ENCODE data around the gene GAPDHS.

The GAPDHS gene

DNA sequence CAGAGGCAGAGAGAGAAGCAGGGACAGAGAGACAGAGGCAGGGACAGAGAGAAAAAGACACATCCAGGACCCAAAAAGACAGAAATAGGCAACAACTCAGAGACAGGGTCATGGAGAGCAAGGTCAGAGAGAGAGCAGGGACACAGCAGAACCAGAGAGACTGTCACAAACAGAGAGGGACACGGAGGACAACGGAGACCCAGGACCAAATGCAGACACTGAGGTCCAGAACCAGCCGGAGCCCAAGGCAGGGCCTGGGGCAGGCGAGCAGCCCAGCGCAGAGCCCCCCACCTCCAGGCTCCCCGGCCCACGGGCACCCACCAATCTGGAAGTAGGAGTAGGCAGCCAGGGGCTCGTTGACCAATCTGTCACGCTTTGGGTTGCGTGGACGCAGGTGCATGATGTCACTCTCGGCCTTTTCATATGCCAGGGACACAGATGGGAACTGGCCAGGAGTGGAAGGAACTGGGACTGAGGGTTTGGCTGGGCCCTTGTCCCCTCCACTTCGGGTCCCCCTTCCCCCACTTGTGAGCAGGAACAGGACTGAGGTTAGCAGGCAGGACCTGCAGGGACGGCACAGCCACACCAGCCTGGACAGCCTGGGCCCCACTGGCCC is 20.2 kb downstream of the GAPDHS start:
- FAIRE-seq (no peak), DNase-seq (ENCODE audit: insufficient read length) (no peak)
- no peak for TF ChIP-seq POLR2AphosphoS5 (IDR thresholded peaks at IDR 0.05; ENCODE audit: low read depth, low read length)
- no peak for TF ChIP-seq POLR2A (IDR thresholded peaks at IDR 0.05; ENCODE audit: low read depth, low read length)

DNA sequence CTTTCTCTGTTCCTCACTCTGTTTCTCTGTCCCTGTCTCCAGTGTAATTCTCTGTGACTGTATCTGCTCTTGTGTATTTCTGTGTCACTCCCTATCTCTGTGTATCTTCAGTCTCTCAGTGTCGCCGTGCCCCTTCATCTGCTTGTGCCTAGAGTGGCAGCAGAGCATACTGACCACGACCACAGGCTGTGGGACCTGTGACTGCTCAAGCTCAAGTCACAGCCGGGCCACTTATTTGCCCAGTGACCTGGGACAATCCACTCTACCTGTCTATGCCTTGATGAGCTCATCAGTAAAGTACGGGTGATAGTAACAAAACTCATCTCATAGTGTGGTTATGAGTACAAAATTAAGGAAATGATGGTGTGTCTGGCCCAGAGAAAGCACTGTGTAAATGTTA is 20.8 kb downstream of the GAPDHS start:
- DNase-seq (ENCODE audit: insufficient read length): no peak
- FAIRE-seq: no peak
- TF ChIP-seq POLR2AphosphoS5 (IDR thresholded peaks at IDR 0.05; ENCODE audit: low read depth, low read length) (no peak), POLR2A (IDR thresholded peaks at IDR 0.05; ENCODE audit: low read depth, low read length) (no peak), TAF1 (IDR thresholded peaks at IDR 0.05; ENCODE audit: borderline replicate concordance, low read depth, low read length) (no peak)

DNA sequence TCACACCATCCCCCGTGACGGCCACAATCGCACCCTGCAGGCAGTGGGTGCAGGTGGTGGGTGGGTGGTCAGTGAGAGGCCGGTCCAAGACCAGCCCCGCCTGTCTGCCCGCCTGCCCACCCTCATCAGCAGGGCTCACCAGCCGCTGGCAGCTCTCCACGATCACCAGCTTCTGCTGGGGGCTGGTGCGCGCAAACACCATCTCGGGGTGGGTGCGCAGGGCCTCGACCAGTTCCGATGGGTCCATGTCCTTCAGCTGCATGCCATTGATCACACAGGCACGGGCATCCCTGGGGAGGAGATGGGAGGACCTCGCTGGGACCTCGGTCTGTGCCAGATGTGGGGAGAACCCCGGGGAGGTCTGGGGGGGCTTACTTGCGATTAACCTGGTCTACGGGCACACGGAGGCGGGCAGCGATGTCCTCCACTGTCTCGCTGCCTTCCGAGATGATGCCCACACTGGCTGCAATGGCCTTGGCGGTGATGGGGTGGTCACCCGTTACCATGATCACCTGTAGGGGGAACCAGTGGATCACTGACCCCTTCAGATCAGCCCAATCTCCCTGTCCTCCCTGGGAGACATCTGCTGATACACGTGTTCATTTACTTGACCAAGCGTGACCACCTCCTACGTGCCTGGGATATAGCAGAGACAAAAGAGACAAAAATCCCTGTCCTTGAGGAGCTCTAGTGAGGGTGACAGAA is 22.2 kb downstream of the GAPDHS start:
- TF ChIP-seq POLR2A (IDR thresholded peaks at IDR 0.05; ENCODE audit: low read depth, low read length) (no peak), TAF1 (IDR thresholded peaks at IDR 0.05; ENCODE audit: borderline replicate concordance, low read depth, low read length) (no peak), POLR2AphosphoS5 (IDR thresholded peaks at IDR 0.05; ENCODE audit: low read depth, low read length) (no peak)
- no peak for DNase-seq (ENCODE audit: insufficient read length)
- no peak for FAIRE-seq

DNA sequence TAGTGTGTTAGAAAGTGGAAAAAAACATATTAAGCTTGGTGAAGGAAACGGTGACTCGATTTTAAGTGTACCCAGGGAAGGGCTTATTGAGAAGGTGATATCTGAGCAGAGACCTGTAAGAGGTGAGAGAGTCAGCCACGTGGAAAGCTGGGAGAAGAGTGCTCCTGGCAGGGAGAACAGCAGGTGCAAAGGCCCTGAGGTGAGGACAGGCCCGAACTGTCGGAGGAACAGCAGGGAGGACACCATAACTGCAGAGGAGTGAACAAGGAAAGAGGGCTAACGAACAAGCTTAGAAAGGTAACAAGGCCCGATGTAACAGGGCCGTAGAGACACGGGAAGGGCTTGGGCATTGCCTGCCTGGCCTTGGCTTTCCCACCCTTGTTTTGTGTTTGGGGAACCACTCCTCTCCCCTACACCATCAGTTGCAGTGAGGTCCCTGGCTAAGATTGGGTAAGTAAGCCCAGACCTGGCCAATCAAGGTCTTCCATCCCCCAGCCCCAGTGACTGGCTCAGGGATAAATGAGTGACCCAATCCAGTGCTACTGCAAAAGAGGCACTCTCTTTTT is 22.9 kb downstream of the GAPDHS start:
- no peak for DNase-seq (ENCODE audit: insufficient read length)
- TF ChIP-seq POLR2A (IDR thresholded peaks at IDR 0.05; ENCODE audit: low read depth, low read length) (no peak), TAF1 (IDR thresholded peaks at IDR 0.05; ENCODE audit: borderline replicate concordance, low read depth, low read length) (no peak), POLR2AphosphoS5 (IDR thresholded peaks at IDR 0.05; ENCODE audit: low read depth, low read length) (no peak)
- FAIRE-seq: no peak

DNA sequence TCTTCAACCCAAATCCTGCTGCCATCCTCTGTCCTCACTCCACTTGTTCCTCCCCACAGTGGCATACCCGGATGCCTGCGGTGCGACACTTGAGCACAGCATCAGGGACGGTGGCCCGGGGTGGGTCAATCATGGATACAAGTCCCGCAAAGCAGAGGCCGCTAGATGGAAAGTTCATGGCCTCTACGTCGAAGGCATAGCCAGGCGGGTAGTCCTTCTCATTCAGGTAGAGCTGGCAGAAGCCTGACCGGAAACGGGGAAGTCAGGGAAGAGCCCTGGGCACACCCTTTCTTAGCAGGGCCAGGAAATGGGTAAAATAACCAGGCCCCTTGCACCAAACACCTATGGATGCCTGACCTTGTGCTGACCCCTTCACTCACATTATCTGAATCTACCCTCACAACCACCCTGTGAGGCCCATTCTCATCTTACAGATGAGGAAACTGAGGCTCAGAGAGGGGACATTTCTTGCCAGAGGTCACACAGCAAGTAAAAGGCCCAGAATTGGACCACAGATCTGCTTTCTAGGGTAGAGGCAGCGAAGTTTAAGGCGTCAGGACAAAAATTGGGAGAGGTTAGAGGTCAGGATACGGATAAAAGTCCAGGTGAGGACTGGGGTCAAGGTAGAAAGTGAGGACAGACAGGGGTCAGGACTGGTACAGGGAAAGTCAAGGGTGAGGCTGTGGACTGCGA is 23.7 kb downstream of the GAPDHS start:
- FAIRE-seq (no peak), DNase-seq (ENCODE audit: insufficient read length) (no peak)
- TF ChIP-seq TAF1 (IDR thresholded peaks at IDR 0.05; ENCODE audit: borderline replicate concordance, low read depth, low read length): no peak
- TF ChIP-seq POLR2AphosphoS5 (IDR thresholded peaks at IDR 0.05; ENCODE audit: low read depth, low read length): no peak
- no peak for TF ChIP-seq POLR2A (IDR thresholded peaks at IDR 0.05; ENCODE audit: low read depth, low read length)

DNA sequence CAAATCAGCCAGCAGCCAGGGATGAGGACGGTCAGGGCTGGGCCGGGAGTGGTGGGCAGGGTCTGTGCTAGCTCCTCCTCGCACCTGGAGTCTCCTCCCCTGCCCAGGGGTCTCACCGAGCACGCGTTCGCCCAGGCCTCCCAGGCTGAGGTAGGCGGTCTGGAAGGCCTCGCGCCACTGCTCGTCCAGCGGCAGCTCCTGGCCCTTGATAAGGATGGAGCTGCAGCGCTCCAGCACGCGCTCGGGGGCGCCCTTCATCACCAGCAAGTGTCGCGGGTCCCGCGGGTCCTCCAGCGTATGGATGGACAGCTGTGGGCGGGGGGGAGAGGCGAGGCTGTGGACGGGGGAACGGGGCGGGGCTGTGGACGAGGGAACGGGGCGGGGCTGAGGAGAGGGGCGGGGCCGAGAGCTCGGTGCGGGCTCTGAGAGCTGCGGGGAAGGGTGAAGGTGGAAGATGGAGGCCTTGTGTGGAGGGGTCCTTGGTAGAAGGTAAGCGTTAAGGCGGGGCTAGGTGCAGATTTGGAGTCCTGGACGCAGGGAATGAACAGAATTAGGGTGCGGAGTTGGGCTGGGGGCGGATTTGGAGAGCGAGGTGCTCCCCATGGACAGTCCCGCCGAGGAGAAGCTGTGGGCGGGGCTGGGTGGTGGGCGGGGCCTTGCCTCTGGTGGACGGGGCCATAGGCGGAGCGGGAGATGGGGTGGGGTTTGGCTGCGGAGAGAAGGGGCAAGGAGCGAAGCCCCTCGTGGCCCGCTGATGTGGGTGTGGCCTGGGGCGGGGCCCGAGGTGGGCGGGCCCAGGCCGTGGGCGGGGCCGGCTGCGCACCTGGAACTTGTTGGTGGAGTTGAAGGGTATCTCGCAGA is 24.5 kb downstream of the GAPDHS start:
- TF ChIP-seq TAF1 (IDR thresholded peaks at IDR 0.05; ENCODE audit: borderline replicate concordance, low read depth, low read length): no peak
- TF ChIP-seq POLR2AphosphoS5 (IDR thresholded peaks at IDR 0.05; ENCODE audit: low read depth, low read length): no peak
- no peak for TF ChIP-seq POLR2A (IDR thresholded peaks at IDR 0.05; ENCODE audit: low read depth, low read length)
- DNase-seq (ENCODE audit: insufficient read length): no peak
- peak; percentile 84 for FAIRE-seq

DNA sequence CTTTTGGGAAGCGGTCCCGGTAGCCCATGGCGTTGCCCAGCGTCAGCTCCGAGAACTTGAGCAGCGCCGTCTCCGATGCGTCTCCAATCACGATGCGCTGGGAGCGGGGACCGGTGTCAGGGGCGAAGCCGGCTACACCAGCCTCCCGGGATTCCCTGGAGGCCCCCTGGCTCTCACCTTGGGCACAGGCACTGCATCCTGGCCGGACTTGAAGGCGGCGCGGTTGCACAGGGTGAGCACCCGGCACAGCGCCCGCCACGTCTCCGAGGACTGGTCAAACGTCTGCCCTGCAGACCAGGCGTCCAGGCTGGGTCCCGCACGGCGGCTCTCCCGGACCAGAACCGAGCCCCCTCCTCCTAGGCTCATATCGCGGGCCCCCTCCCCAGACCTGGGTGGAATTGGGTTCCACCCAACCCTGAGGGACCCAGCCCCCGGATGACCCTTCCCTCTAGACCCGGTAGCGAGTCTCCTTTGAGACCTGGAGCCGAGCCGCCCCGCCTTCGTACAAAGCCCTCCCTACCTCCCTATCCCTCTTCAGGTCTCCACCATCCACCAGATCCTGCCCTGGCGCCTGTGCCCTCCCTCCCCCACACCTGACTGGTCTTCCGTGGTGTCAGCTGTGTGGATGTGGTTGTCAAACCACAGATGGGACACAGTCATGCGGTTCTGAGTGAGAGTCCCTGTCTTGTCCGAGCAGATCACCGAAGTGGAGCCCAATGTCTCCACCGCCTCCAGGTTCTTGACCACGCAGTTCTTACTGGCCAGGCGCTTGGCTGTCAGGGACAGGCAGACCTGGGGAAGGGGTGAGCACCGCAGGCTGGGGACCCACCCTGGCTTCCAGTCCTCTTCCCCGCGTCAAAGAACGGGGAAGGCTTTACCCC is 25.4 kb downstream of the GAPDHS start:
- DNase-seq (ENCODE audit: insufficient read length) (no peak), FAIRE-seq (no peak)
- TF ChIP-seq POLR2A (IDR thresholded peaks at IDR 0.05; ENCODE audit: low read depth, low read length): no peak
- no peak for TF ChIP-seq POLR2AphosphoS5 (IDR thresholded peaks at IDR 0.05; ENCODE audit: low read depth, low read length)
- no peak for TF ChIP-seq TAF1 (IDR thresholded peaks at IDR 0.05; ENCODE audit: borderline replicate concordance, low read depth, low read length)

DNA sequence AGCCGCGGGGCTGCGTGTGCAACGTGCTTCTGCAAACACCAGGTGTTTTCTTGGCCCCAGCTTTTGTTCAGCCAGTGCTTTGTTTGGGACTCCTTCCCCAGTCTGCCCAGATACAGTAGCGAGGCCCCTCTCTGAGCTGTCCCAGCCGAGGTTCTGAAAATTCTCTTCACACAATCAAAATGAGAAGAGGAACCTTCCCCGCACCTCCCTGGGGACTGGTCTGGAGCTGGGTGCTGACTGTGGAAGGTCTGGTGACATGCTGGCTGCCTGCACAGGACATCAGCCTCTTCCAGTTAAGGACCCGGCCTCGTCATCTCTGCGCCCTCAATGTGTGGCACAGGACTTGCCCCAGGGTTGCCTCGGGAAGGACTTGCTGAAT is 26.0 kb downstream of the GAPDHS start:
- TF ChIP-seq TAF1 (IDR thresholded peaks at IDR 0.05; ENCODE audit: borderline replicate concordance, low read depth, low read length) (no peak), POLR2A (IDR thresholded peaks at IDR 0.05; ENCODE audit: low read depth, low read length) (no peak), POLR2AphosphoS5 (IDR thresholded peaks at IDR 0.05; ENCODE audit: low read depth, low read length) (no peak)
- DNase-seq (ENCODE audit: insufficient read length) (peak; percentile 52), FAIRE-seq (no peak)

DNA sequence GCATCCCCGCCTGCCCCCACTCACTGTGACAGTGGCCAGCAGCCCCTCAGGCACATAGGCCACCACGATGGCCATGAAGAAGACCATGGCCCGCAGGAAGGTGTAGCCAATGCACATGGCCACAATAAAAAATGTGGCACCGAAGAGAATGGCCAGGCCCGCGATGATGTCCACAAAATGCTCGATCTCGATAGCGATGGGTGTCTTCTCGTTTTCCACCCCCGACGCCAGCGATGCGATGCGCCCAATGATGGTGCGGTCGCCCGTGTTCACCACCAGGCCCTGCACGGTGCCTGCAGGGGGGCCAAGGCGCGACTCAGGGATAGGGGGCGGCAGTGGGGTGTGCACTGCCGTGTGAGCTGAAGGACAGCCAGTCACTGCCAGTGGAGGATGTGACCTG is 26.5 kb downstream of the GAPDHS start:
- FAIRE-seq (no peak), DNase-seq (ENCODE audit: insufficient read length) (no peak)
- TF ChIP-seq POLR2AphosphoS5 (IDR thresholded peaks at IDR 0.05; ENCODE audit: low read depth, low read length) (no peak), TAF1 (IDR thresholded peaks at IDR 0.05; ENCODE audit: borderline replicate concordance, low read depth, low read length) (no peak)

DNA sequence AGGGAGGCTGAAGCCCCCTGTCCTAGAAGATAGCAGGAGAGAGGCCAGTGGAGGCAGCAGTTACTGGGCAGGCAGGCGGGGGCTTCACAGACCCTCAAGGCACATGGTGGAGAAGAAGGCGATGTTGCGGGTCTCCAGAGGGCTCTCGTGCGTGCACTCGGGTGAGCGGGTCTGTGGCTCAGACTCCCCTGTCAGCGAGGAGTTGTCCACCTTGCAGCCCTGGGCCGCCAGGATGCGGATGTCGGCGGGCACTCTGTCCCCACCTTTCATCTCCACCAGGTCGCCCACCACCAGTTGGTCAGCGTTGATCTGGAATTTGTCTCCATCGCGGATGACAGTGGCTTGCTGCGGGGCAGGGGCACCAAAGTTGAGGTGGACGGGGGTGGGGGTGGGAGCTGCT is 27.0 kb downstream of the GAPDHS start:
- DNase-seq (ENCODE audit: insufficient read length) (no peak), FAIRE-seq (no peak)
- TF ChIP-seq TAF1 (IDR thresholded peaks at IDR 0.05; ENCODE audit: borderline replicate concordance, low read depth, low read length) (no peak), POLR2AphosphoS5 (IDR thresholded peaks at IDR 0.05; ENCODE audit: low read depth, low read length) (no peak), POLR2A (IDR thresholded peaks at IDR 0.05; ENCODE audit: low read depth, low read length) (no peak)

Data from GM12892 (cell line).